A673 (cell line): Measurements from ENCODE around the gene PAK5.

ENCODE experiments used
- CTCF ChIP-seq: fragments of 300-800, 200-600 bp; sonication (generic); conservative IDR thresholded peaks from 2 replicates; pipeline ENCODE4 v1.5.1; 2017; ENCODE audit warnings: low read depth, mild to moderate bottlenecking, antibody characterized with exemption, low read length, moderate library complexity, mixed read lengths
- EZH2 ChIP-seq: fragments of 200-600 bp; sonication (generic); IDR thresholded peaks from 2 replicates; pipeline ENCODE4 v1.6.1; 2017; ENCODE audit warnings: borderline replicate concordance, low read depth, mild to moderate bottlenecking, mixed read lengths, antibody characterized with exemption, low read length; ENCODE audit not compliant: poor library complexity, severe bottlenecking

GRCh38 chr20:9877932-9878495, 39.1 kb upstream of the PAK5 start:
- TF ChIP-seq CTCF (no peak), EZH2 (no peak)
